ENCODE results near the gene NPY1R.

NPY1R gene

GRCh38 chr4:163332526-163333406 lies at the start of gene NPY1R:
Gene NPY1R (minus strand): TSS chr4:163332596. CDS start chr4:163326554, 6,042 bp downstream.
- no peak for DNase-seq (ENCODE audit: low read depth, low spot score)

- no peak for DNase-seq (ENCODE audit: low read depth, low spot score)
Observed at GRCh38 chr4:163380703-163381102, 48.3 kb upstream of the NPY1R start.

- no peak for DNase-seq (ENCODE audit: low read depth, low spot score)
Observed at GRCh38 chr4:163378661-163379060, 46.3 kb upstream of the NPY1R start.

- DNase-seq (ENCODE audit: low read depth, low spot score) = no peak
Observed at GRCh38 chr4:163372029-163372428, 39.6 kb upstream of the NPY1R start.

GRCh38 chr4:163367651-163368050 lies 35.3 kb upstream of the NPY1R start:
- no peak for DNase-seq (ENCODE audit: low read depth, low spot score)

- no peak for DNase-seq (ENCODE audit: low read depth, low spot score)
Observed at GRCh38 chr4:163356104-163356503, 23.7 kb upstream of the NPY1R start.

GRCh38 chr4:163353054-163353453 lies 20.7 kb upstream of the NPY1R start:
- no peak for DNase-seq (ENCODE audit: low read depth, low spot score)

- DNase-seq (ENCODE audit: low read depth, low spot score) = no peak
Observed at GRCh38 chr4:163350672-163351071, 18.3 kb upstream of the NPY1R start.

GRCh38 chr4:163344147-163345125 lies 12.0 kb upstream of the NPY1R start:
- DNase-seq (ENCODE audit: low read depth, low spot score) = no peak

GRCh38 chr4:163343604-163344146 lies 11.3 kb upstream of the NPY1R start, which contains the start of gene NPY5R:
Gene NPY5R (plus strand): TSS chr4:163343892. CDS start chr4:163350274, 6,382 bp downstream.
- no peak for DNase-seq (ENCODE audit: low read depth, low spot score)

- DNase-seq (ENCODE audit: low read depth, low spot score) = no peak
Observed at GRCh38 chr4:163335384-163335783, 3.0 kb upstream of the NPY1R start.

GRCh38 chr4:163331629-163332376 lies 593 bp downstream of the NPY1R start:
- DNase-seq (ENCODE audit: low read depth, low spot score) = no peak

- no peak for DNase-seq (ENCODE audit: low read depth, low spot score)
Observed at GRCh38 chr4:163330916-163331628, 1.3 kb downstream of the NPY1R start.

- DNase-seq (ENCODE audit: low read depth, low spot score) = no peak
Observed at GRCh38 chr4:163317110-163317509, 15.3 kb downstream of the NPY1R start.

- DNase-seq (ENCODE audit: low read depth, low spot score) = no peak
Observed at GRCh38 chr4:163309466-163309865, 22.9 kb downstream of the NPY1R start.

GRCh38 chr4:163303069-163303468 lies 29.3 kb downstream of the NPY1R start:
- no peak for DNase-seq (ENCODE audit: low read depth, low spot score)

- no peak for DNase-seq (ENCODE audit: low read depth, low spot score)
Observed at GRCh38 chr4:163300445-163300844, 32.0 kb downstream of the NPY1R start.

- DNase-seq (ENCODE audit: low read depth, low spot score) = no peak
Observed at GRCh38 chr4:163295138-163295537, 37.3 kb downstream of the NPY1R start.

- no peak for DNase-seq (ENCODE audit: low read depth, low spot score)
Observed at GRCh38 chr4:163284304-163284703, 48.1 kb downstream of the NPY1R start.

GRCh38 chr4:163280703-163281519 lies 51.5 kb downstream of the NPY1R start:
- DNase-seq (ENCODE audit: low read depth, low spot score) = no peak

Data from activated naive CD8-positive, alpha-beta T cell treated with anti-CD3 and anti-CD28 coated beads, Interleukin-2, amount 50 U/mL, for 16 hours (primary cell).